Lower leg skin (tissue), 3 donors: ENCODE measurements around the gene ARL2BP.

Experiments
- POLR2A ChIP-seq, 2 donors: fragments of 450-650 bp; IDR thresholded peaks; one replicate each; pipeline ENCODE4 v1.6.1; 2016 to 2017; ENCODE audit warnings: antibody characterized with exemption in 2 of 2, mild to moderate bottlenecking in 1 of 2, moderate library complexity in 1 of 2
- TF ChIP-seq, protein P1 (sequence below), 3 donors: fragments of 450-650 bp; IDR thresholded peaks; one replicate each; pipeline ENCODE4 v1.5.1; 2016; ENCODE audit warnings: antibody characterized with exemption in 3 of 3, mild to moderate bottlenecking in 3 of 3, moderate library complexity in 2 of 3

DNA sequence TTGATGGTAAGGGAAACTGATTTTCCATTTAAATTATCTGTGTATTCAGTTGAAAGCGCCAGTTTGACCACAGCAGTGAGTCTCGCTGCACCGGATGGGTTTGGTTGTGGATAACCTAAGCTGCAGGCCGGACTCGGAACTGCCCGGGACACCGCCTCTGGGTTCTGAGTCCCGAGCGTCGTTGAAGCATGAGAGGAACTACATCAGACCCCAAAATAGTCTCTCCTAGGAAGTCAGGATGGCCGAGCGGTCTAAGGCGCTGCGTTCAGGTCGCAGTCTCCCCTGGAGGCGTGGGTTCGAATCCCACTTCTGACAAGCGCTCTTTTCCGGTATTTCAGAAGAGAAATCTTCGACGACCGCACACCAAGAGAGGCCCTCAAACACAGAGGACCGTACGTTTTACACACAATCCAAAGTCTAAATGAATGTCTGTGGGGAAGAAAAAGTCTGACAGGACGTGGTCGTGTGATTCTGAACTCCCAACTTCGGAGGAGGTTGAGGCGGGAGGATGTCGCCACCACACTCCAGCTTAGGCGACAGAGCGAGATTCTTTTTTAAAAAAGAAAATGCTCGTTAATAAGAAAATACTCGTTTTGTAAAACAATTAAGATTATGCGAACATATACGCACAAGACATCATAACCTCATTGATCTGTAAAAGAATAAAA lies 54.8 kb downstream of the ARL2BP start:
- TF ChIP-seq POLR2A (IDR thresholded peaks at IDR 0.05), result no peak
- TF ChIP-seq, protein P1, sequence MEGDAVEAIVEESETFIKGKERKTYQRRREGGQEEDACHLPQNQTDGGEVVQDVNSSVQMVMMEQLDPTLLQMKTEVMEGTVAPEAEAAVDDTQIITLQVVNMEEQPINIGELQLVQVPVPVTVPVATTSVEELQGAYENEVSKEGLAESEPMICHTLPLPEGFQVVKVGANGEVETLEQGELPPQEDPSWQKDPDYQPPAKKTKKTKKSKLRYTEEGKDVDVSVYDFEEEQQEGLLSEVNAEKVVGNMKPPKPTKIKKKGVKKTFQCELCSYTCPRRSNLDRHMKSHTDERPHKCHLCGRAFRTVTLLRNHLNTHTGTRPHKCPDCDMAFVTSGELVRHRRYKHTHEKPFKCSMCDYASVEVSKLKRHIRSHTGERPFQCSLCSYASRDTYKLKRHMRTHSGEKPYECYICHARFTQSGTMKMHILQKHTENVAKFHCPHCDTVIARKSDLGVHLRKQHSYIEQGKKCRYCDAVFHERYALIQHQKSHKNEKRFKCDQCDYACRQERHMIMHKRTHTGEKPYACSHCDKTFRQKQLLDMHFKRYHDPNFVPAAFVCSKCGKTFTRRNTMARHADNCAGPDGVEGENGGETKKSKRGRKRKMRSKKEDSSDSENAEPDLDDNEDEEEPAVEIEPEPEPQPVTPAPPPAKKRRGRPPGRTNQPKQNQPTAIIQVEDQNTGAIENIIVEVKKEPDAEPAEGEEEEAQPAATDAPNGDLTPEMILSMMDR (IDR thresholded peaks at IDR 0.05), result peak in 1 of 3 donors; percentile 43
